K562 (cell line): ENCODE results near the gene STEAP1B. TPM values are rescaled to one million over a fixed set of nuclear protein-coding genes. Genes with fewer than 3 reads are reported as not detected.

ENCODE experiments used
- ATAC-seq: fragments of 200-7000 bp; cut with Tn5 transposase; 3 replicates; pipeline ENCODE4 v1.9.1; 2020; ENCODE audit warnings: moderate library complexity
- BruUV-seq: library from RNA; stranded (reverse); fragments of 400-500 nt; replicated peaks from 2 replicates; lab custom pipeline; 2021; lab: Mats Ljungman, UMichigan
- CTCF ChIA-PET: fragments of 300-600 bp; formaldehyde crosslinking; extraction: SDS; loops from one replicate; lab custom pipeline; 2021; ENCODE audit warnings: low intra/inter-chr PET ratio; lab: Yijun Ruan, JAX
- POLR2A ChIA-PET: fragments of 300-600, 350-650 bp; sonication (Branson Sonifier 250); formaldehyde crosslinking; extraction: SDS; loops from one replicate; lab custom pipeline; 2021; ENCODE audit warnings: antibody characterized with exemption, inconsistent platforms; lab: Yijun Ruan, JAX
- DNase-seq, 4 experiments: peaks; one replicate each; pipeline versions ENCODE4 v3.0.0 to v3.0.0-alpha.2; 2011 to 2018; ENCODE audit warnings: low spot score in 3 of 4, mixed read lengths in 3 of 4; ENCODE audit errors: extremely low read depth in 1 of 4
- FAIRE-seq: peaks from 2 replicates; lab custom pipeline; 2011; peaks lifted over from hg19 to GRCh38; lab: Jason Lieb, UNC
- H2AFZ ChIP-seq: 2 replicates; pipeline ENCODE4 v1.6.0; 2011; ENCODE audit warnings: low read depth, low read length, control low read depth, inconsistent platforms
- H3K27ac ChIP-seq: fragments of 200-600 bp; 3 replicates; pipeline ENCODE4 v1.8.0; 2011; ENCODE audit warnings: low read depth, mild to moderate bottlenecking, control low read depth, inconsistent platforms, low read length, moderate library complexity, mixed read lengths; ENCODE audit errors: extremely low read depth
- H3K27me3 ChIP-seq, 2 experiments: fragments of 300-600 bp in 1 of 2; 2 replicates in 1 of 2; 3 replicates in 1 of 2; pipeline versions ENCODE4 v1.6.0 to v1.8.0; 2011; ENCODE audit warnings: inconsistent platforms in 2 of 2, low read length in 2 of 2, mild to moderate bottlenecking in 1 of 2, mixed read lengths in 1 of 2, moderate library complexity in 1 of 2; ENCODE audit not compliant: control insufficient read depth in 2 of 2, insufficient read depth in 2 of 2
- H3K36me3 ChIP-seq: fragments of 300-600 bp; 3 replicates; pipeline ENCODE4 v1.8.0; 2011; ENCODE audit warnings: mild to moderate bottlenecking, low read length, inconsistent platforms; ENCODE audit not compliant: control insufficient read depth, insufficient read depth
- H3K4me1 ChIP-seq, 2 experiments: fragments of 200-600 bp in 1 of 2; replicated peaks in 1 of 2; 2 replicates in 1 of 2; 3 replicates in 1 of 2; pipeline versions ENCODE4 v1.5.1 to v1.8.0; 2011; ENCODE audit warnings: inconsistent platforms in 2 of 2, low read length in 2 of 2, mild to moderate bottlenecking in 1 of 2, mixed read lengths in 1 of 2, moderate library complexity in 1 of 2; ENCODE audit not compliant: control insufficient read depth in 2 of 2, insufficient read depth in 2 of 2
- H3K4me2 ChIP-seq: 2 replicates; pipeline ENCODE4 v1.6.1; 2011; ENCODE audit warnings: low read length, control low read depth, inconsistent platforms, mixed read lengths; ENCODE audit not compliant: insufficient read depth
- H3K4me3 ChIP-seq: fragments of 200-600 bp; sonication (generic), shearing (Covaris generic); 2 replicates; pipeline ENCODE4 v1.5.1; 2016; ENCODE audit warnings: control low read depth, inconsistent platforms
- H3K79me2 ChIP-seq: fragments of 200-600 bp; 3 replicates; pipeline ENCODE4 v1.8.0; 2011; ENCODE audit warnings: low read length, inconsistent platforms; ENCODE audit not compliant: control insufficient read depth, insufficient read depth
- H3K9ac ChIP-seq, 2 experiments: 2 replicates each; pipeline versions ENCODE4 v1.6.0 to v1.6.1; 2011; ENCODE audit warnings: low read depth in 2 of 2, low read length in 2 of 2, control low read depth in 1 of 2, inconsistent platforms in 1 of 2, mild to moderate bottlenecking in 1 of 2, mixed read lengths in 1 of 2; ENCODE audit not compliant: insufficient read depth in 1 of 2
- H3K9me1 ChIP-seq: one replicate; pipeline ENCODE4 v1.6.0; 2011; ENCODE audit warnings: inconsistent platforms, mild to moderate bottlenecking, low read length, moderate library complexity; ENCODE audit not compliant: control insufficient read depth, insufficient read depth
- H3K9me3 ChIP-seq: replicated peaks from 2 replicates; pipeline ENCODE4 v1.5.1; 2011; ENCODE audit warnings: low read depth, low read length, inconsistent platforms; ENCODE audit not compliant: control insufficient read depth, insufficient read depth
- H4K20me1 ChIP-seq: replicated peaks from 2 replicates; pipeline ENCODE4 v1.6.1; 2011; ENCODE audit warnings: low read length, inconsistent platforms, mixed read lengths; ENCODE audit not compliant: control insufficient read depth, insufficient read depth
- CXXC5 ChIP-seq: fragments of 250-450 bp; sonication (Bioruptor Pico); IDR thresholded peaks from 2 replicates; pipeline ENCODE4 v1.8.0; 2022; ENCODE audit warnings: inconsistent platforms, mild to moderate bottlenecking, moderate library complexity
- DDX20 ChIP-seq: fragments of 450-650 bp; IDR thresholded peaks from 2 replicates; pipeline ENCODE4 v1.6.1; 2016; ENCODE audit warnings: missing genetic modification characterization, low read depth, mild to moderate bottlenecking, missing compliant biosample characterization, moderate library complexity
- MAFK ChIP-seq: IDR thresholded peaks from 2 replicates; pipeline ENCODE4 v1.6.1; 2011; ENCODE audit warnings: low read length, improper control_type of control experiment
- RAD21 ChIP-seq, 2 experiments: fragments of 250-450 bp in 1 of 2; fragments of 450-650 bp in 1 of 2; sonication (Bioruptor Pico) in 1 of 2; formaldehyde crosslinking in 1 of 2; IDR thresholded peaks in 1 of 2; conservative IDR thresholded peaks in 1 of 2; 2 replicates each; pipeline versions ENCODE4 v1.4.0 to v1.8.0; 2020 to 2022; ENCODE audit warnings: mild to moderate bottlenecking in 2 of 2, moderate library complexity in 1 of 2
- STAT5A ChIP-seq: IDR thresholded peaks from 2 replicates; pipeline ENCODE4 v1.6.1; 2012; ENCODE audit warnings: low read length, inconsistent platforms, borderline replicate concordance
- YY1 ChIP-seq, 3 experiments: IDR thresholded peaks; 2 replicates each; pipeline ENCODE4 v1.6.1; 2011; ENCODE audit warnings: low read length in 2 of 3, mild to moderate bottlenecking in 2 of 3, moderate library complexity in 2 of 3, borderline replicate concordance in 1 of 3, control low read depth in 1 of 3, low read depth in 1 of 3; ENCODE audit not compliant: insufficient read depth in 3 of 3, insufficient replicate concordance in 2 of 3, control insufficient read depth in 1 of 3, insufficient read length in 1 of 3; ENCODE audit errors: extremely low read depth in 1 of 3
- WGBS: fragments of 100-300 bp; shearing (Covaris generic); methylation state at CpG from one replicate; pipeline ENCODE4 v1.1.6; 2016; ENCODE audit warnings: low coverage, mixed read lengths; ENCODE audit not compliant: insufficient coverage; ENCODE audit errors: missing lambda C conversion rate; 5-methylcytosine and 5-hydroxymethylcytosine counted together
- in situ Hi-C: fragments of 300-500 bp; cut with MboI; formaldehyde crosslinking; loops from 4 replicates; pipeline ENCODE4 v1.15.0; 2018; ENCODE audit warnings: inconsistent platforms, mixed read lengths
- intact Hi-C: fragments of 100-400 bp; cut with micrococcal nuclease; formaldehyde crosslinking; loops from 2 replicates; pipeline ENCODE4 v1.14.2; 2022
- polyA plus RNA-seq, 8 experiments: library from polyadenylated mRNA; depleted of rRNA in 4 of 8; stranded (reverse) in 5 of 8; unstranded in 3 of 8; fragments of >200 nt; fragmentation: Nextera tagmentation in 2 of 8; fragmentation: Illumina TruSeq in 1 of 8; extraction: Ambion mirVana in 2 of 8; extraction: Trizol in 1 of 8; gene quantifications; 2 replicates each; pipeline versions ENCODE4 v1.2.1 to v1.2.3, GENCODE V29; 2011 to 2014; ENCODE audit warnings: inconsistent platforms in 1 of 8, missing spikeins in 1 of 8
- total RNA-seq, 7 experiments: library from RNA; depleted of rRNA in 6 of 7; stranded (reverse); fragments of >200 nt in 6 of 7; fragmentation: Illumina TruSeq in 2 of 7; extraction: Trizol in 2 of 7; gene quantifications; 2 replicates each; pipeline versions ENCODE4 v1.2.1 to v1.2.3, GENCODE V29; 2011 to 2021; ENCODE audit warnings: low replicate concordance in 1 of 7
- TF ChIP-seq, protein P1 (sequence below): fragments of 150-350 bp; conservative IDR thresholded peaks from 2 replicates; pipeline ENCODE4 v1.6.1; 2014; ENCODE audit warnings: low read length

Gene STEAP1B
- total and polyA plus RNA-seq, 9 of the 15 experiments (the other 6 are each of a cell fraction or from before 2014, with no cell fraction given) = 20.0 to 38.5 (median 30.6) TPM

DNA sequence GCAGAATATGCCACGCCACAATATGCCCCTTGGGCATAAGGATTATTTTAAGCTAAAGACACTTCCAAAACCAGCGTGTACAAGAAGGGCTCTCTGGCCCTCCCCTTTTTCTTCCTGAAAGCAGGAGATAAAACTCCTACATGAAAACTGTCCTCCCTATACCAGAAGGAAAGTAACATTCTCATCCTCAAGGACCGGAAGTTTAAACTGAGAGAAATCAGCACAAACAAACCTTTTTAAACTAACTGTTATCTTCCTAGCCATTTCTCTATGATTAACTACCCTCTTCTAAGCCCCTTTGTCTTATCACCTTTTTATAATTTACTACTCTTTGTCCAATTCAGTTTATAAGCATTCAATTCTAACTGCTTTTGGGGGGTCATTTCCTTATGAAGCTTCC, 126.6 kb downstream of the STEAP1B start (continued):
- TF ChIP-seq, protein P1, sequence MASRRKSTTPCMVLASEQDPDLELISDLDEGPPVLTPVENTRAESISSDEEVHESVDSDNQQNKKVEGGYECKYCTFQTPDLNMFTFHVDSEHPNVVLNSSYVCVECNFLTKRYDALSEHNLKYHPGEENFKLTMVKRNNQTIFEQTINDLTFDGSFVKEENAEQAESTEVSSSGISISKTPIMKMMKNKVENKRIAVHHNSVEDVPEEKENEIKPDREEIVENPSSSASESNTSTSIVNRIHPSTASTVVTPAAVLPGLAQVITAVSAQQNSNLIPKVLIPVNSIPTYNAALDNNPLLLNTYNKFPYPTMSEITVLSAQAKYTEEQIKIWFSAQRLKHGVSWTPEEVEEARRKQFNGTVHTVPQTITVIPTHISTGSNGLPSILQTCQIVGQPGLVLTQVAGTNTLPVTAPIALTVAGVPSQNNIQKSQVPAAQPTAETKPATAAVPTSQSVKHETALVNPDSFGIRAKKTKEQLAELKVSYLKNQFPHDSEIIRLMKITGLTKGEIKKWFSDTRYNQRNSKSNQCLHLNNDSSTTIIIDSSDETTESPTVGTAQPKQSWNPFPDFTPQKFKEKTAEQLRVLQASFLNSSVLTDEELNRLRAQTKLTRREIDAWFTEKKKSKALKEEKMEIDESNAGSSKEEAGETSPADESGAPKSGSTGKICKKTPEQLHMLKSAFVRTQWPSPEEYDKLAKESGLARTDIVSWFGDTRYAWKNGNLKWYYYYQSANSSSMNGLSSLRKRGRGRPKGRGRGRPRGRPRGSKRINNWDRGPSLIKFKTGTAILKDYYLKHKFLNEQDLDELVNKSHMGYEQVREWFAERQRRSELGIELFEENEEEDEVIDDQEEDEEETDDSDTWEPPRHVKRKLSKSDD = no peak

DNA sequence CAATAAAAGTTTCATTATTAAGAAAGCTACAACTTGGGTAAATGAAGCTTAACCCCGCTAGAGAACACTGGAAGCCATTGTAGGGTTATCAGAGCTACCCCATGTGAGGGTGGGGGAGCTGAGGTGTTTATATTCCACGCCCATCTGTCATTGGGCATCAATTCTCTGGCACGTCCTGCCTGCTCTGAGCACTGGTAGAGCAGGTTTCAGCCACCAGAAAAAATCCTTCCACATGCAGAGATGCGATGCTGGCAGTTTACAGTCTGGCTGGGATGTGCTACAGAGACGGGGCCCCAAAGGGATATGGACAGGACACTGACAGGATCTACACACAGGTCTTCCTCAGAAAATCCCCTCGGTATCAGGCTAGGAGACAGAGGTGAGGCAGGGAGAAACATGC, 127.1 kb downstream of the STEAP1B start:
- peak overlapping the region; percentile 53 for H3K27ac ChIP-seq
- peak overlapping the region; percentile 78 for H2AFZ ChIP-seq
- H3K36me3 ChIP-seq = no peaks in the 10 kb centered on the region
- peak; percentile 53 for ATAC-seq
- peak overlapping the region in 1 of 2 experiments; percentile 31; a peak in 1 of 4 replicates for H3K9ac ChIP-seq
- no peak overlapping the region for H3K4me3 ChIP-seq
- CTCF ChIA-PET = no interaction called here
- H3K9me3 ChIP-seq = no peaks in the 10 kb centered on the region
- 0 out of 2 replicates have a peak, but pooled peaks have one; percentile 16 for TF ChIP-seq CXXC5
- no peak for TF ChIP-seq MAFK
- no peak for TF ChIP-seq DDX20 (tag)
- peak in 1 of 3 experiments; percentile 9 for TF ChIP-seq YY1 (IDR thresholded peaks at IDR 0.05; ENCODE audit: borderline replicate concordance in 1 of 3, control insufficient read depth in 1 of 3, extremely low read depth in 1 of 3, insufficient read depth in 3 of 3, insufficient read length in 1 of 3, insufficient replicate concordance in 2 of 3, low read depth in 1 of 3, low read length in 2 of 3)
- TF ChIP-seq STAT5A = no peak
- no peak for TF ChIP-seq RAD21 (CRISPR knock-in tag; conservative IDR thresholded peaks at IDR 0.05 in 1 of 2, IDR thresholded peaks at IDR 0.05 in 1 of 2)
- TF ChIP-seq, all 486 proteins: peak for 2
- H3K79me2 ChIP-seq = no peaks in the 10 kb centered on the region
- in situ Hi-C loops = no loop called here
- H3K9me1 ChIP-seq = no peaks in the 10 kb centered on the region
- BruUV-seq = no TSS peak
- peak overlapping the region; percentile 48 for H3K4me2 ChIP-seq
- 25% methylated on average over 6 of the region's 6 CpGs for WGBS
- DNase-seq (peak in 1 of 4 experiments; percentile 14), FAIRE-seq (no peak)
- intact Hi-C loops = no loop called here
- no peaks in the 10 kb centered on the region for H3K27me3 ChIP-seq
- POLR2A ChIA-PET = interaction anchor here (0.9 to 3.6 kb wide), 3 partner anchors 11 to 22 kb away, joined by 3 to 16 read pairs (median 4); no protein-coding TSS in a partner anchor
- peaks cover 0 to 23% of the 10 kb centered on the region in 2 experiments; a peak in 4 of 5 replicates for H3K4me1 ChIP-seq
- H4K20me1 ChIP-seq = no peaks in the 10 kb centered on the region
